ENCODE measurements around the gene LCOR. TPM values are rescaled to one million over a fixed set of nuclear protein-coding genes. Genes with fewer than 3 reads are reported as not detected.

Gene LCOR
- total and polyA plus RNA-seq, 2 of the 13 experiments (the other 11 are each of a cell fraction or from before 2014, with no cell fraction given), result 12.4 to 23.7 TPM

GRCh38 chr10:97024168-97025073, 192.3 kb downstream of the LCOR start (continued):
- TF ChIP-seq ZNF430 (CRISPR knock-in tag; IDR thresholded peaks at IDR 0.05), result no peak
- no peak for TF ChIP-seq ZNF816 (CRISPR knock-in tag; IDR thresholded peaks at IDR 0.05; ENCODE audit: borderline replicate concordance)
- no peak; the same call in 1 of the 2 replicates for TF ChIP-seq NCOA2 (CRISPR knock-in tag; IDR thresholded peaks at IDR 0.05)
- TF ChIP-seq SALL1 (CRISPR knock-in tag; IDR thresholded peaks at IDR 0.05), result peak; percentile 76
- TF ChIP-seq SP5 (CRISPR knock-in tag; IDR thresholded peaks at IDR 0.05; ENCODE audit: borderline replicate concordance, low read depth), result no peak
- TF ChIP-seq NFIB (CRISPR knock-in tag; IDR thresholded peaks at IDR 0.05; ENCODE audit: borderline replicate concordance), result no peak
- TF ChIP-seq ZNF605 (CRISPR knock-in tag; IDR thresholded peaks at IDR 0.05), result no peak
- TF ChIP-seq E2F1 (CRISPR knock-in tag; IDR thresholded peaks at IDR 0.05), result no peak
- no peak for TF ChIP-seq ZSCAN29 (CRISPR knock-in tag; conservative IDR thresholded peaks at IDR 0.05)
- no peak for TF ChIP-seq ZBTB14 (CRISPR knock-in tag; IDR thresholded peaks at IDR 0.05)
- 0 out of 2 replicates have a peak, but pooled peaks have one; percentile 35 for TF ChIP-seq FOXA3 (CRISPR knock-in tag; IDR thresholded peaks at IDR 0.05)
- TF ChIP-seq THRA (CRISPR knock-in tag; IDR thresholded peaks at IDR 0.05; ENCODE audit: borderline replicate concordance), result no peak
- TF ChIP-seq IRF9 (CRISPR knock-in tag; IDR thresholded peaks at IDR 0.05; ENCODE audit: borderline replicate concordance), result no peak
- TF ChIP-seq FLYWCH1 (CRISPR knock-in tag; IDR thresholded peaks at IDR 0.05), result no peak
- peak; percentile 37; the same call in 1 of the 2 replicates for TF ChIP-seq RARA (CRISPR knock-in tag; IDR thresholded peaks at IDR 0.05)
- no peak for TF ChIP-seq HOXD1 (CRISPR knock-in tag; IDR thresholded peaks at IDR 0.05)
- TF ChIP-seq ZFP82 (CRISPR knock-in tag; IDR thresholded peaks at IDR 0.05; ENCODE audit: borderline replicate concordance), result no peak
- TF ChIP-seq NFE2L1 (CRISPR knock-in tag; IDR thresholded peaks at IDR 0.05; ENCODE audit: borderline replicate concordance), result no peak
- TF ChIP-seq ZFP37 (CRISPR knock-in tag; IDR thresholded peaks at IDR 0.05; ENCODE audit: borderline replicate concordance), result no peak
